Activated CD4-positive, CD25-positive, alpha-beta regulatory T cell treated with anti-CD3 and anti-CD28 coated beads, Interleukin-2, amount 50 U/mL, for 24 hours (primary cell): ENCODE results near the gene STK40.

Source experiments
- ATAC-seq, 2 donors: fragments of 150-1000 bp; cut with Tn5 transposase; one replicate each; pipeline ENCODE4 v1.10.0; 2021; ENCODE audit warnings: mild to moderate bottlenecking in 1 of 2, moderate library complexity in 1 of 2

The STK40 gene

GRCh38 chr1:36307601-36308330 is 78.0 kb downstream of the STK40 start:
- no peak for ATAC-seq

- peak; percentile 98 to 99 for ATAC-seq
Observed at GRCh38 chr1:36306902-36307456, 78.7 kb downstream of the STK40 start.

- peak; percentile 25 to 42 for ATAC-seq
Observed at GRCh38 chr1:36306210-36306901, 79.4 kb downstream of the STK40 start, which contains the start of gene SH3D21. Gene SH3D21, plus strand, starts transcription at chr1:36306368. Its CDS starts 53 bp downstream, at chr1:36306421.

- ATAC-seq: no peak
Observed at GRCh38 chr1:36305915-36306209, 79.9 kb downstream of the STK40 start.

- ATAC-seq: peak in 1 of 2 donors; percentile 4
Observed at GRCh38 chr1:36304970-36305914, 80.5 kb downstream of the STK40 start.

- ATAC-seq: no peak
Observed at GRCh38 chr1:36304521-36304920, 81.2 kb downstream of the STK40 start.

GRCh38 chr1:36303650-36304360 is 81.9 kb downstream of the STK40 start:
- no peak for ATAC-seq

- no peak for ATAC-seq
Observed at GRCh38 chr1:36303244-36303643, 82.5 kb downstream of the STK40 start.

GRCh38 chr1:36301220-36301619 is 84.5 kb downstream of the STK40 start:
- no peak for ATAC-seq

- ATAC-seq: peak; percentile 88 to 89
Observed at GRCh38 chr1:36300526-36300925, 85.2 kb downstream of the STK40 start.

- ATAC-seq: no peak
Observed at GRCh38 chr1:36298640-36299039, 87.1 kb downstream of the STK40 start.

- no peak for ATAC-seq
Observed at GRCh38 chr1:36297062-36297461, 88.7 kb downstream of the STK40 start.

- no peak for ATAC-seq
Observed at GRCh38 chr1:36295390-36295789, 90.3 kb downstream of the STK40 start.
